Breast epithelium (tissue), 4 donors: Measurements from ENCODE around the gene MAFB. TPM values are rescaled to one million over a fixed set of nuclear protein-coding genes. Genes with fewer than 3 reads are reported as not detected.

ENCODE experiments used
- DNase-seq, 2 donors: peaks; one replicate each; pipeline ENCODE4 v3.0.0-alpha.2; 2019; ENCODE audit warnings: low spot score in 2 of 2
- H3K27ac ChIP-seq, 2 donors: fragments of 200-600 bp; sonication (generic) in 1 of 2; one replicate each; pipeline ENCODE4 v1.5.1; 2016 to 2019; ENCODE audit warnings: mild to moderate bottlenecking in 1 of 2
- H3K27me3 ChIP-seq, 2 donors: fragments of 200-600 bp; sonication (generic) in 1 of 2; one replicate each; pipeline versions ENCODE4 v1.5.1 to v1.6.0; 2017 to 2019; ENCODE audit warnings: control low read depth in 1 of 2, mild to moderate bottlenecking in 1 of 2
- H3K36me3 ChIP-seq: fragments of 200-600 bp; one replicate; pipeline ENCODE4 v1.5.1; 2019
- H3K4me1 ChIP-seq, 2 donors: fragments of 200-600 bp; sonication (generic); one replicate each; pipeline ENCODE4 v1.5.1; 2016 to 2019; ENCODE audit warnings: control low read depth in 1 of 2
- H3K4me3 ChIP-seq, 3 donors: fragments of 200-600 bp; sonication (generic); 1 replicate in 2 of 3; 2 replicates in 1 of 3; pipeline ENCODE4 v1.5.1; 2016 to 2019; ENCODE audit warnings: mild to moderate bottlenecking in 3 of 3, moderate library complexity in 2 of 3
- H3K9me3 ChIP-seq, 2 donors: fragments of 200-600 bp; sonication (generic) in 1 of 2; one replicate each; pipeline ENCODE4 v1.5.1; 2016 to 2019; ENCODE audit warnings: control low read depth in 1 of 2
- POLR2A ChIP-seq: fragments of 450-650 bp; IDR thresholded peaks from one replicate; pipeline ENCODE4 v1.6.1; 2016; ENCODE audit warnings: antibody characterized with exemption, mild to moderate bottlenecking, moderate library complexity
- POLR2AphosphoS5 ChIP-seq, 3 donors: sonication (generic); formaldehyde crosslinking; IDR thresholded peaks; one replicate each; pipeline ENCODE4 v1.6.1; 2017; ENCODE audit warnings: antibody characterized with exemption in 3 of 3
- intact Hi-C: fragments of 100-400 bp; cut with DNase I; formaldehyde crosslinking; loops from one replicate; pipeline ENCODE4 v1.15.1; 2023; ENCODE audit warnings: low total_unique reads
- total RNA-seq, 3 donors: library from RNA; depleted of rRNA; stranded (reverse); fragments of >200 nt; gene quantifications; one replicate each; pipeline ENCODE4 v1.1.0, GENCODE V29; 2016
- TF ChIP-seq, protein P1 (sequence below), 3 donors: fragments of 450-650 bp; IDR thresholded peaks; one replicate each; pipeline ENCODE4 v1.5.1; 2016 to 2017; ENCODE audit warnings: antibody characterized with exemption in 3 of 3, mild to moderate bottlenecking in 3 of 3, moderate library complexity in 3 of 3

Gene MAFB
- total RNA-seq, 3 donors from 2014 or later: 39.0 to 148 (median 43.9) TPM

DNA sequence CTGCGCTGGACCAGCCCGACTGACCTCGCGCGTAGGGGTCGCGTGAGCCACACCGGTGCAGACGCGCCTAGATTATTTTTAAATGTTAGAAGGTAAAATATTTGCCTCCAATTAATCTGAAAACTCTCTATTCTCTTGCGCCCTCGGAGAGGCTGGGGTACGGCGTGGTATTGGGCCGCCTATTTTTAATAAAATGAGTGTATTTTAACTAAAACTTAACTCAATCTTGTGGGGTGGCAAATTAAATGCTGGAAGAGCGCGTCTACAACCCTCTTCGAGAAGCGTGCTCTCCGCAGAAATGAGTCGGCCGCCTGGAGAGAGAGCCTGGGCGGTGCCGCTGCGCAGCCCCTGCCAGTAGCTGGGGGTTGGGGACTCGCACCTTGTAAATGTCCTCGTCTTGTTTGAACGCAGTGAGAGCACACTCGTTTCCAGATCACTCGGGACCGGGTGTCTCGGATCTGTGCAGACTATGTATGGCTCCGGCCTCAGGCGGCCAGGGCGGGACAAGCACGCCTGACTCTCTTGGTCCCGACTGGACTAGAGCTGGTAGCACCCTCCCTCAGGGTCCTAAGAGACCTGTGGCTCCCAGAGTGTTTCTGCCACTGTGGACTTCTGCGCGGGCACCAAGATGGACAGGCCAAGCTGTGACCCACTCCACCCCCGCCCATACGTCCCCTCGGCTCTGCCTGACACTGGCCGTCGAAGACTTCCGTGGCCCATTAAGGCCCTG is 2.0 kb upstream of the MAFB start:
- Histone ChIP-seq H3K27me3 (no peaks in the 10 kb centered on the region), H3K4me1 (peaks cover 0 to 2% of the 10 kb centered on the region in 2 donors)

GRCh38 chr20:40689943-40690835 is 1.2 kb upstream of the MAFB start:
- TF ChIP-seq, protein P1, sequence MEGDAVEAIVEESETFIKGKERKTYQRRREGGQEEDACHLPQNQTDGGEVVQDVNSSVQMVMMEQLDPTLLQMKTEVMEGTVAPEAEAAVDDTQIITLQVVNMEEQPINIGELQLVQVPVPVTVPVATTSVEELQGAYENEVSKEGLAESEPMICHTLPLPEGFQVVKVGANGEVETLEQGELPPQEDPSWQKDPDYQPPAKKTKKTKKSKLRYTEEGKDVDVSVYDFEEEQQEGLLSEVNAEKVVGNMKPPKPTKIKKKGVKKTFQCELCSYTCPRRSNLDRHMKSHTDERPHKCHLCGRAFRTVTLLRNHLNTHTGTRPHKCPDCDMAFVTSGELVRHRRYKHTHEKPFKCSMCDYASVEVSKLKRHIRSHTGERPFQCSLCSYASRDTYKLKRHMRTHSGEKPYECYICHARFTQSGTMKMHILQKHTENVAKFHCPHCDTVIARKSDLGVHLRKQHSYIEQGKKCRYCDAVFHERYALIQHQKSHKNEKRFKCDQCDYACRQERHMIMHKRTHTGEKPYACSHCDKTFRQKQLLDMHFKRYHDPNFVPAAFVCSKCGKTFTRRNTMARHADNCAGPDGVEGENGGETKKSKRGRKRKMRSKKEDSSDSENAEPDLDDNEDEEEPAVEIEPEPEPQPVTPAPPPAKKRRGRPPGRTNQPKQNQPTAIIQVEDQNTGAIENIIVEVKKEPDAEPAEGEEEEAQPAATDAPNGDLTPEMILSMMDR (IDR thresholded peaks at IDR 0.05): peak; percentile 91 to 95 (median 92)
- TF ChIP-seq POLR2AphosphoS5 (IDR thresholded peaks at IDR 0.05) (peak in 1 of 3 donors; percentile 43), POLR2A (no peak)
- peaks cover 0 to 2% of the 10 kb centered on the region in 2 donors for H3K4me1 ChIP-seq

More for the DNA sequence above, 2.0 kb upstream of the MAFB start:
- DNase-seq: no peak
- peak overlapping the region; percentile 78 to 92 (median 83) for H3K4me3 ChIP-seq
- TF ChIP-seq POLR2AphosphoS5 (IDR thresholded peaks at IDR 0.05): no peak
- no peak for TF ChIP-seq POLR2A
- TF ChIP-seq, protein P1 (IDR thresholded peaks at IDR 0.05): no peak
- intact Hi-C loops: no loop called here
- H3K9me3 ChIP-seq: no peaks in the 10 kb centered on the region
- no peaks in the 10 kb centered on the region for H3K36me3 ChIP-seq
- H3K27ac ChIP-seq: no peak overlapping the region

GRCh38 chr20:40688129-40689099 is 622 bp downstream of the MAFB start:
- Histone ChIP-seq H3K27me3 (no peaks in the 10 kb centered on the region), H3K9me3 (no peaks in the 10 kb centered on the region), H3K36me3 (no peaks in the 10 kb centered on the region), H3K4me3 (peak overlapping the region; percentile 78 to 92 (median 83)), H3K27ac (peak overlapping the region; percentile 92 to 95), H3K4me1 (peaks cover 0 to 2% of the 10 kb centered on the region in 2 donors)
- TF ChIP-seq POLR2AphosphoS5 (IDR thresholded peaks at IDR 0.05) (peak in 1 of 3 donors; percentile 10), POLR2A (no peak)
- TF ChIP-seq, protein P1 (IDR thresholded peaks at IDR 0.05): no peak
- intact Hi-C loops: loop anchor here (10.0 kb wide), 1 partner anchor 184 kb away; no protein-coding TSS in a partner anchor
- no peak for DNase-seq

More at GRCh38 chr20:40689943-40690835, 1.2 kb upstream of the MAFB start:
- DNase-seq: peak; percentile 88 to 93
- Histone ChIP-seq H3K27me3 (no peaks in the 10 kb centered on the region), H3K27ac (peak overlapping the region; percentile 92 to 95), H3K36me3 (no peaks in the 10 kb centered on the region), H3K9me3 (no peaks in the 10 kb centered on the region), H3K4me3 (peak overlapping the region; percentile 78 to 92 (median 83))
- intact Hi-C loops: loop anchor here (10.0 kb wide), 1 partner anchor 185 kb away; no protein-coding TSS in a partner anchor

- intact Hi-C loops: loop anchor here (10.0 kb wide), 1 partner anchor 183 kb away; no protein-coding TSS in a partner anchor
- Histone ChIP-seq H3K36me3 (no peaks in the 10 kb centered on the region), H3K9me3 (no peaks in the 10 kb centered on the region), H3K27ac (peak overlapping the region; percentile 92 to 95), H3K4me1 (peaks cover 0 to 2% of the 10 kb centered on the region in 2 donors), H3K27me3 (no peaks in the 10 kb centered on the region), H3K4me3 (peak overlapping the region; percentile 78 to 92 (median 83))
- peak in 2 of 3 donors; percentile 4 to 57 for TF ChIP-seq POLR2AphosphoS5 (IDR thresholded peaks at IDR 0.05)
- TF ChIP-seq, protein P1 (IDR thresholded peaks at IDR 0.05): no peak
- DNase-seq: peak; percentile 72 to 78
Measured at GRCh38 chr20:40687384-40688128, 1.5 kb downstream of the MAFB start.
